ENCODE results near the gene ZNF746.

DNA sequence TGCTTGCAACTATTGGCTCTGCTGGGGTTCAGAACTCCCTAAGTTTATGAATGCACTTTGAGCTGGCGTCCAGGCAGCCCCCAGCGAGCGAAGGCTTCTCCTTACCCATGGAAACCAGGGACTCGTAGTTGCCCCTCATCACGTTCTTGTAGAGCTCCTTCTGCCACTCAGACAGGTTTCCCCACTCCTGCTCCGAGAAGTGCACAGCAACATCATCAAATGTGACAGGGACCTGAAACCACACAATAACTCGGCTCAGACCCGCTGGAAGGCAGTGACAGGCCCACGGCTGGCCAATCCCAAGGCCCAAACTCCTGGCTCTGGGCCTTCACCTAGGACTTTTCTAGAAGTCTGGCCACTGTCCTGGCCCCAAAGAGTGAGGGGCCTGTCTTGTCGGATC lies 43.6 kb downstream of the ZNF746 start:
- no peak for TF ChIP-seq POLR2A (IDR thresholded peaks at IDR 0.05)
- TF ChIP-seq, protein P1, sequence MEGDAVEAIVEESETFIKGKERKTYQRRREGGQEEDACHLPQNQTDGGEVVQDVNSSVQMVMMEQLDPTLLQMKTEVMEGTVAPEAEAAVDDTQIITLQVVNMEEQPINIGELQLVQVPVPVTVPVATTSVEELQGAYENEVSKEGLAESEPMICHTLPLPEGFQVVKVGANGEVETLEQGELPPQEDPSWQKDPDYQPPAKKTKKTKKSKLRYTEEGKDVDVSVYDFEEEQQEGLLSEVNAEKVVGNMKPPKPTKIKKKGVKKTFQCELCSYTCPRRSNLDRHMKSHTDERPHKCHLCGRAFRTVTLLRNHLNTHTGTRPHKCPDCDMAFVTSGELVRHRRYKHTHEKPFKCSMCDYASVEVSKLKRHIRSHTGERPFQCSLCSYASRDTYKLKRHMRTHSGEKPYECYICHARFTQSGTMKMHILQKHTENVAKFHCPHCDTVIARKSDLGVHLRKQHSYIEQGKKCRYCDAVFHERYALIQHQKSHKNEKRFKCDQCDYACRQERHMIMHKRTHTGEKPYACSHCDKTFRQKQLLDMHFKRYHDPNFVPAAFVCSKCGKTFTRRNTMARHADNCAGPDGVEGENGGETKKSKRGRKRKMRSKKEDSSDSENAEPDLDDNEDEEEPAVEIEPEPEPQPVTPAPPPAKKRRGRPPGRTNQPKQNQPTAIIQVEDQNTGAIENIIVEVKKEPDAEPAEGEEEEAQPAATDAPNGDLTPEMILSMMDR (IDR thresholded peaks at IDR 0.05), result no peak
- no peak for TF ChIP-seq EP300 (IDR thresholded peaks at IDR 0.05)
- TF ChIP-seq POLR2AphosphoS5 (IDR thresholded peaks at IDR 0.05), result no peak
